Right ventricle myocardium inferior (tissue), 1 donor: ENCODE results near the gene CD55. TPM values are rescaled to one million over a fixed set of nuclear protein-coding genes. Genes with fewer than 3 reads are reported as not detected.

Source experiments
- ATAC-seq: fragments of 200-7000 bp; cut with Tn5 transposase; one replicate; pipeline ENCODE4 v1.9.1; 2020; ENCODE audit warnings: mild to moderate bottlenecking, moderate library complexity
- DNase-seq: peaks from one replicate; pipeline ENCODE4 v3.0.0; 2021; ENCODE audit errors: missing footprints
- intact Hi-C: fragments of 100-400 bp; cut with DNase I; formaldehyde crosslinking; loops from one replicate; pipeline ENCODE4 v1.11.0; 2022
- total RNA-seq: library from RNA; stranded (reverse); fragmentation: NEBNext Ultra II Directional; extraction: Animal tissue kit (Norgen Biotek cat#: 25700); gene quantifications from one replicate; pipeline ENCODE4 v1.2.1, GENCODE V29; 2021
- donor health status: DM: no; HTN: yes; CAD: no; lungs with severe emphysema.

The CD55 gene
- total RNA-seq, 1 donor from 2014 or later = 68.9 TPM

DNA sequence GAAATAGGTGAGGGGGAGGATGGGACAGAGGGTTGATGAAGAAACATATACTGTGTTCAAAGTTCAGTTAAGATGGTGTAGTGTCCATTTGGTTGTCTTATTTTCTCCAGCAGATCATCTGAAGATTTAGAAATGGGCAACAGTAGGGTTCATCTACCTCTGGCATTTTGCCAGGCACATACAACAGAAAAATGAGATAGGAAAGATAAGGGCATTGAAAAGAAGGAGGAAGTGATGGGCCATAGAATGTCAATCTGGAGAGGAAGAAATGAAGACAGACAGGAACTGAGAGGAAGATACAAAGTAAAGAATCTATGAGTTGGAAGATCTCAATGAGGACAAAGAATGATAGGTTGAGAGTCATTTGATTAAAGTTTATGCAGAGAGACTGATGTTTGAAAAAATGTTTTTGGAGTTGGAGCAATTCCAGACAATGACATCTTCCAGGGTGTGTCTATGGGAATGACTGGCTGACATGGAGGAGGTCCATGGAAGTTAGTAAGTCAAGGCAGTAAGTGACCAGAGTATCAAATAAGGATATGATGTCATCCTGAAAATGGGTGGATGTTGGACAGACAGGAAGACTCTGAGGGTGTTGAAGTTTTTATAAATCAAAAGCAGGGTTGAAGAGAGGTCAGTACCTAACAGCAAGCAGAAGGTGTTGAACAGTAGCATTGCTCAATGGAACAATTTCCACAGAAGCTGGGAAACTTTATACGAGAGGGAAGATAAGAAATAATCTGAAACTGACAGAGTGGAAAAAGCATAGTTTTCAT lies 18.7 kb upstream of the CD55 start:
- DNase-seq = no peak
- intact Hi-C loops = no loop called here
- ATAC-seq = peak; percentile 42

DNA sequence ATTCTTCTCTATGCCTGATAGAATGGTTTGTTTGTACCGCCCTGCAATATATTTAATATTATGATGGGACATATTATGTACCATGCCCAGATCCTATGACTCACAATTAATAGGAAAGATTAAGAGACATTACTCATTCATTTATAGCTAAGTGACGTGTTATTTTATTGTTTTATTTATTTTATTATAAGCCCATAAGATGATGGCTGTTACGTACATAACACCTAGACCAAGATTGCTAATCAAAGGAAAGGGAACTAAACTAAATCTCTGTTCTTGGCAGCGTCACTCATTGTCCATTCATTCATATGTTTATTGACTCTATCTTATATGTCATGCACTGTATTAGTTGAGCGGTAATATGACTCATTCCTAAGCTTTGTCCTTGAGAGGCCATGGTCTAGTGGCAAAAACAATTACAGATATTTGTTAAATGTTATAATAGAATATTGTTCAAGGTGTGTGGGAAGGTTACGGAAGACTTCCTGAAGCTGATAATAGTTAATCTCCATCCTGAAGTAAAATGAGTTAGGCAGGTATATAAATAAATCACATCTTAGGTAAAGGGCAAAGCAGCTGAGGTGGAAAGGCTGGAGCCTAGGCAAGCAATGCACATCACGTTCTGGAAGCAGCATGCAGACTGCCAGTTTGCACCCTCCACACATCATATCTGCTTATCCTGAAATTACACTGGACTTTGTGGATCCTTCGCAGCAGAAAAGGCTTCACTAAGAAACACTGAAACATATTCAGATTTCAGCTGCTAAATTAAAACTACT lies 16.6 kb upstream of the CD55 start:
- no peak for DNase-seq
- intact Hi-C loops = no loop called here
- no peak for ATAC-seq

DNA sequence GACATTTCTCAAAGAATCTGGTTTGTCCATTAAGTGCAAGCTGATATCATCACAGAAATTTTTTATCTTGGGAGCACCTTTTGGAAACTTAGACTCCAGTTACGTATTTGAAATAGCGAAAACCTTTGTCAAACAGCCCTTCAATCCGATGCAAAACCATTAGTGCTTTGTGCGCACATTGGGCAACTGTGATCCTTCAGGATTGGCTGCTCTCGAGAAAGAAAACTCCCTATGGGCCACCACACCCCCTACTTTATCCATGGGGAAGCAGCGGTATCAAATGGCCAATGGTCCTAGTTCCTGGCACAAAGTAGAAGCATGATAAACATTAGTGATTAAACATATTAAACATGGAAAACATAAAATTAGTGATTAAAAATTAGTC lies 16.0 kb upstream of the CD55 start:
- intact Hi-C loops = no loop called here
- ATAC-seq (no peak), DNase-seq (no peak)

DNA sequence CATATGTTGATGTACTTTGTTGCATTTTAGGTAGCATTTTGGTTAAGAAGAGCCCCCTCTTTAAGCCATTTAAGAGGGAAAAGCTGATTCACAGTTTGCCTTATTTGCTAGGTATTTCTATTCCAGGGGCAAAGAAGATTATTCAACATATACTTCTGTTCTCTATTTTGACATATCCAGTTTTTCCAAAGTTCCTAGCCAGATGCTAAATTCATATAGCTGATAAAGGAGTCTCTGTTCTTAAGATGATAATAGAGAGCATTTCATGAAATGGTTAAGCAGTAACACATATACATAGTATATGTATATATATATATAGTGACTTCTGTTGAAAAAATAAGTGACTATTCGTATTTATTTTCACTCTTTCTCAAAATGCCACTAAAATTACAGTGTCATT lies 15.5 kb upstream of the CD55 start:
- DNase-seq (no peak), ATAC-seq (no peak)
- intact Hi-C loops = no loop called here

DNA sequence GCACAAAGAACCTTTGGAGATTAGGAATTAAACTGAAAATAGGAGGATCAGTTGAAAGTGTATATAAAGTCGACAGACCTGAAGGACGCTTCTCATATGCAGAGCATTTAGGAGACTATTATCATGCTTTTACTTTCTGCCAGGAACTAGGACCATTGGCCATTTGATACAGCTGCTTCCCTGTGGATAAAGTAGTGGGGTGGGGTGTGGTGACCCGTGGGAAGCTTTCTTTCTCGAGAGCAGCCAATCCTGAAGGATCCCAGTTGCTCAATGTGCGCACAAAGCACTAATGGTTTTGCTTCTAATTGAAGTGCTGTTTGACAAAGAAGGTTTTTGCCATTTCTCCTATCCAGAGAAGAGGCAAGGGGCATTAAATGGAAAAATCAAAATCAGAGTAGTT lies 14.9 kb upstream of the CD55 start:
- ATAC-seq (no peak), DNase-seq (no peak)
- intact Hi-C loops = no loop called here

DNA sequence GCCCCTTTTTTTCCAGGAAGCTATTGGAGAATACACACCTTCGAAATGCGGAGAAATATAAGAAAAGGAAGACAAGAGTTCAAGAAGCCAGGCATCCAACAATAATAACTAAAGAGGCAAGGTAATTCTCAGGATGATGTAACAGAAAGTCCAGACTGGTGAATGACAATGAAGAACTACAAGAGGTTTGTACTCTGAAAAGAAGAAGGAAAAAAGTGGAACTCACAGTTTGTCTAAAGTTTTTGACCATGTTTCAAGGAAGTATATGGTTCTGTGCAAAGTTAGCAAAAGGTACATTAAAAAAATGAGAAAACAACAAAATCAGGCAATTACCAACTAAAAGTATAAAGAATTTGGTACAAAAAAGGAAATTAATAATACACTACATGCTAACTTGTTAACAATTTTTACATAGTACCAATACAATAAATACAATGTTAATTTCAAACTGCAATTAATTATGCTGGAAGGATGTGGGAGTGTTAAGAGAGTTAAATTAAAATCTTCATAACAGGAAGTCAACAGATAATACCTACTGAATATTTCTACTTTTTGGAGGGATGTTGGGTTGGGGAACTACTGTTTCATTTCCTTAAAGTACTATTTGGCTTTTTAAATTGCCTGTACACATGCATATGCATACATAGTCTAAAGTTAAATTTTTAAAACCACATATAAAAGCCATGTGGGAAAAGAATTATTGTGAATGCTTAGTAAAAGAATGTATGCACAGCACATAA lies 12.9 kb upstream of the CD55 start:
- no peak for ATAC-seq
- no peak for DNase-seq
- intact Hi-C loops = no loop called here

DNA sequence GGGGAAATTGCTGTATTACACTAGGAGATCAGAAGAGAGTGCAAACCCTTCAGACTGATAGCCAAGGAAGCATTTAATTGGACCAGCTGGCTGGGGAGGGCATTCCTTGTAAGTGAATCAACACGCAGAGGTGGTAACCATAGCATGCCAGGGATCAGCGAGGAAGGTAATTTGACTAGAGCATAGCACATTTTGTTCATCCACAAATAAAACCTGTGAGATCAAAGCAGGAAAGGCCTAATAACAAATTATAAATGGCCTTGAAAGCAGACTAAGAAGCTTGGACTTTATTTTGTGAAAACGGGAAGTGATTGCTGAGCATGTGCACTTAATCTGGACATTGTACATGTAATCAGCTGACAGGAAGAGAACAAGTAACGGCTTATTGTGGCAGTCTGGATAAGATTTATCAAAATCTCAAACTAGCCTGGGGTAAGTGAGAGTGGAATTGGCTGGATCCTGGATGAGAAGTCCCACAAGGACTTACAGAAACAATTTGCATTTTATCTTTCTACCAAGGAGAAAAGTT lies 11.7 kb upstream of the CD55 start:
- intact Hi-C loops = loop anchor here (10.0 kb wide), 1 partner anchor 255 kb away; the partner anchor contains the start of genes PFKFB2 and YOD1
- peak; percentile 81 for ATAC-seq
- no peak for DNase-seq

DNA sequence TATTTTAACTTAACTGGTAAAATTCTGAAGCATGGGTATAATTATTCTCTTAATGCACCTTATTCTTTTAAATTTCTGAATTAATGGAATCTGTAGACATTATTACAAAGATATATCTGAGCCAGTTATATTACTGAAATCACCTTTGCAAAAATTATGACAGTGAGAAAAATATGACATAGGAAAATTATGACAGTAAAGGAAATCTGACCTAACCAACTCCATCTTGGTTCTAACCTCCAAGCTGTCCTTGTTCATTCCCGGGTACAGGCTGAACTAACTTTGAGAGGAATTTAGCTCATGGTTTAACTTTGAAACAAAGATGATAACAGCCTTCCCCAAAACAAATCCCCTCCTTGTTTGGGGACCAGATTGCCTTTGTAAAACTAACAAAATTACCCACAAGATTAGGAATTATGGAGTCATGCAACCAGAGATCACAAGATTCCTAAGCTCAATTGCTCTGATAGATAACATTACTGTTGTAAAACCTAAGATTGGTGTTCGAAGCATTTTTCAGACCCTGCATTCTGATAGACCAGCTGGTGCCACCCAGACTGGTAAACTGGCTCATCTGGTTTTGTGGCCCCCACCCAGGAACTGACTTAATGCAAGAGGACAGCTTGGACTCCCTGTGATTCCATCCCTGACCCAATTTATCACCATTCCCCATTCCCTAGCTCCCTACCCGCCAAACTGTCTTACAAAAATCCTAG lies 9.4 kb upstream of the CD55 start:
- DNase-seq (no peak), ATAC-seq (no peak)
- intact Hi-C loops = loop anchor here (10.0 kb wide), 1 partner anchor 257 kb away; the partner anchor contains the start of genes PFKFB2 and YOD1

DNA sequence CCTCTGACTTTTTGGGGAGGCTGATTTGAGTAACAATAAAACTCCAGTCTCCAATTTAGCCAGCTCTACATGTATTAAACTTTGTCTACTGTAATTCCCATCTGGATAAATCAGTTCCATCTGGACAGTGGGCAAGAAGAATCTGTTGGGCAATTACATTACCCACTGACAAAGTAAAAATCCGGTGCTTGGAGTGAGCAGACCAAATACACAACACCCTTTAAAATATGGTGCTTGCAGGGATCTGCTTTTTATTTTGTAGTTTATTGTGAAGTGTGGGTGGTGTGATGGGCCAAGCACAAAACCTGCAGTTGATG lies 8.9 kb upstream of the CD55 start:
- DNase-seq (no peak), ATAC-seq (no peak)
- intact Hi-C loops = loop anchor here (10.0 kb wide), 1 partner anchor 258 kb away; the partner anchor contains the start of genes PFKFB2 and YOD1

DNA sequence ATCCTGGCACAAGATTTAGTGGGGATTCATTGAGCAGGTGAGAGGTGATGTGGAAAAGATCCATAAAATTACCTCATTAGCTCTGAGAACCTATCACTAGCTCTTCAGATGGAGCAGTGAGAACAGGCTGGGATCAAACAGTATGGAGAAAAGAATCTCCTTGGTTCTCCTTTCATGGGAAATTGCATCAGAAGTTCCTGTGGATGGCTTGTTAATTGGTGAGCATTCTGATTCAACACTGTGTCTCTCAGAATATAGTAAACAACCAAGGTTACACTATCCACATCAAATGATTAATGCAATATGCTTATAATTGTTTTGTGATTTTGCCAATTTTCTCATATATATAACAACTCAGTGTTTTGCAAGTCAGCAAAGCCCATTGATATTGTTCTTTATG lies 8.3 kb upstream of the CD55 start:
- intact Hi-C loops = loop anchor here (10.0 kb wide), 1 partner anchor 258 kb away; the partner anchor contains the start of genes PFKFB2 and YOD1

DNA sequence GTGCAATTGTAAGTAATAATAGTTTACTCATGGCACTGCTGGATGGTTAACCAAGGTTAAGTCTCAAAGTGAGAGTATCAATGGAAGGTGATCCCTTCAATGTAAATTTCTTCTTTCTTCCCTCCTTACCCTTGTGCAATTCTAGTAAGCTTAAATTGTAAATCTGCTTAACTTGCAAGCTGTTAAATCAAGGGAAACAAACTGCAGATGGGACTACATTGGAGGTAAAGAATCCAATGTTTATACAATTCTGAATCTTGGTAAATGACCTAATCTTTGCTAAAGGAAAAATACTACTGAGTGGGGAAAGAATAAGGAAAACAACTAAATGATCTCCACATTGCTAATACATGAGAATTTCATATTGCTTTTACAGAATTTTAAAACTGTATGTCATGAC lies 6.7 kb upstream of the CD55 start:
- ATAC-seq (no peak), DNase-seq (no peak)
- intact Hi-C loops = loop anchor here (10.0 kb wide), 1 partner anchor 260 kb away; the partner anchor contains the start of genes PFKFB2 and YOD1

More for the DNA sequence above, 8.3 kb upstream of the CD55 start:
- no peak for ATAC-seq
- DNase-seq = no peak

DNA sequence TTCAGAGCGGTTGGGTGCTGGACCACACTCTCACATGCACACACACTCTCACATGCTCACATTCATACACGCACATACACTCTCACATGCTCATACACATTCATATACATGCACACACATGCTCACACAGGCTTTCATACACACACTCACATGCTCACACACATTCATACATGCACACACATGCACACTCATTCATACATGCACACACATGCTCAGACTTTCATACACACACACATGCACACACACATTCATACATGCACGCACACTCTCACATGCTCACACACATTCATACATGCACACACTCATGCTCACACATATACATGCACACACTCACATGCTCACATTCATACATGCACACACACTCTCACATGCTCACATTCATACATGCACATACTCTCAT lies 6.0 kb upstream of the CD55 start:
- ATAC-seq (no peak), DNase-seq (no peak)
- intact Hi-C loops = loop anchor here (10.0 kb wide), 1 partner anchor 261 kb away; the partner anchor contains the start of genes PFKFB2 and YOD1

DNA sequence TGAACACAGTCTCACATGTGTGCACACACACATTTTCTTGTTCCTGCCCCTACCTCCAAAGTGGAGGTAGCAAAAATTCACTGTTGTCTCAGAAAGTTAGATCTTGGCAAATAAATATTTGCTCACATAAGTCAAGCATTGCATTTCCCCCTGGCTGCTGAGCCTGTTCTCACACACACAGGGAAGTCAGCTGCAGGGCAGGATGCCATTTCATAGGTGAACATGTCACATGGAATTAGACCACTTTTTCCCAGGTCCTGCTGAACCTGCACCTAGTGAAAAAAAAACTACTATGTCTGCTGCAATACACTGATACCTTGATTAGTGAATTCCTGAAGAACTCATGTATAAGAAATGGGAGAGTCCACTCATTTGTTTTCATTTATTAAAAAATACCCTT lies 5.3 kb upstream of the CD55 start:
- intact Hi-C loops = loop anchor here (10.0 kb wide), 1 partner anchor 261 kb away; the partner anchor contains the start of genes PFKFB2 and YOD1

DNA sequence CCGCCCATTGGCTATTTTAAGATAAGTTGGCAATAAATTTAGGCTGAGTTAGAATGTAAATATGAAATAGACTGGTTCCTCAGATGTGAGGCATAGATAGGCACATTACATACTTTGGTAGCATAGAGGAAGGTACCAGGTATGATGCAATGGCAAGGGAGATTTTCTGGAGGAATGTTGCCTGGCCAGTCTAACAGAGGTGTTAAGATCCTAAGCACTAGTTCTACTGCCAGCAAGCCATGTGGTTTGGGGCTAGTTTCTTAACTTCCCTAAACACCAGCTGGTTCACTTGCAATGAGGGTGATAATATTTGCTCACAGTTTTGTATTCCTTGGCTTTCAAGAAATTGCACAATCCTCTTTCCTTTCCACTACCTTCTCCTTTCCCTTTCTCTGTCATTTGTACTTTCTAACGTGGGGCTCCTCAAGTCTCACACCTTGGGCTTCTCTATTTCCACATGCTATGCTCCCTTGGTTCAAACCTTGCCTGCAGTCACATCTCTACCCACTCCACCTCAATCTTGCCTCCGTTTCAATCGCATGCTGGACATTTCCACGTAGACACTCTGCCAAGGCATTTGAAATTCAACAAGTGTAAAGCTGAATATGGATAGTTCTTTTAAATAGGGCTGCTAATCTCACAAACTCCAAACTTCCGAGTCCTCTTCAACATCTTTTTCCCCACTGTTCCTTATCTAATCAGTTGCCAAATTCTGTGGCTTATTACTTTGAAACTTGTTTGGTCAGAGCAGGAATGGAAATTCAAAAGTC lies 4.7 kb upstream of the CD55 start:
- DNase-seq = no peak
- no peak for ATAC-seq
- intact Hi-C loops = loop anchor here (10.0 kb wide), 1 partner anchor 262 kb away; the partner anchor contains the start of genes PFKFB2 and YOD1

More for the DNA sequence above, 5.3 kb upstream of the CD55 start:
- ATAC-seq = no peak
- no peak for DNase-seq

DNA sequence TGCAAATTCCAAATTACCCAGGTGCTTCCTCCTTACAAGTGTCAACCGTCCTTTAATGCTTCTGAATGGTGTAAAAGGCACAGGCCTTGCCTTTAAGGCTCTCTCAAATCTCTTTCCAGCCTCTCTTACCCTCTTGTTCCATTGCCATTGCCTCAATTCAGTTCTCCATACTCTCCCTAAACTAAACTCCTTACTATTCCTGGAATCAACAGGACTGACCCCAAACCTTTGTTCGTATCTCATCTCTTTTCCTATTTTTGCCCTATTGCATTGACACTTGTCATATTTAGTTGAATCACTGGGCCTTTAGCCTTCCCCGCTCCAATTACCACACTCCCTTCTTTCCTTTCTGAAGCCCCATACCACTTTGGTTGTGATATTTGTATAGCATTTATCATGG lies 3.9 kb upstream of the CD55 start:
- DNase-seq (no peak), ATAC-seq (no peak)
- intact Hi-C loops = loop anchor here (10.0 kb wide), 1 partner anchor 263 kb away; the partner anchor contains the start of genes PFKFB2 and YOD1

DNA sequence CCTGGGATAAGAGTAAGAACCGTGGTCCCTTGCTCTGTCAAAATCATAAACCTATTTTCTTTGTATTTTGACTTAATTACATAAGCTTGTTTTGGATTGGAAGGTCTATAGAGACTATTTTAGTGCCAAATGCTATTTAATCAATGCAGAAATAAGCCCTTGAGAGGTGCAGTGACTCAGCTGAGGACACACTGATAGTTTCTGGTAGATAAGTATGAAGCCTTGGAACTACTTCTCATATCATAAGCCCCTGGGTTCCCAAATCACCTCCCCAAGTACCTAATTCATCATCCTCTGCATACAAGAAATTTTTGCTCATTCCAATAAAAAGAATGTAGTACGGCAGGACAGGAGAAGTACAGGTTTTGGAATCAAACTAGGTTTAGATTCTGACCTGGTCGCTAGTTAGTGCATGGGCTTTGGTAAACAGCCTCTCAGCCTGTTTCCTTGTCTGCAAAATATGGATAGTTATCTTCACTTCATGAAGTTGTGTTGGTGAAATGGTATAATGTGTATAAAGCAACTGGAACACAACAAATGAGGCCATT lies 3.3 kb upstream of the CD55 start:
- no peak for ATAC-seq
- no peak for DNase-seq
- intact Hi-C loops = loop anchor here (10.0 kb wide), 1 partner anchor 263 kb away; the partner anchor contains the start of genes PFKFB2 and YOD1

DNA sequence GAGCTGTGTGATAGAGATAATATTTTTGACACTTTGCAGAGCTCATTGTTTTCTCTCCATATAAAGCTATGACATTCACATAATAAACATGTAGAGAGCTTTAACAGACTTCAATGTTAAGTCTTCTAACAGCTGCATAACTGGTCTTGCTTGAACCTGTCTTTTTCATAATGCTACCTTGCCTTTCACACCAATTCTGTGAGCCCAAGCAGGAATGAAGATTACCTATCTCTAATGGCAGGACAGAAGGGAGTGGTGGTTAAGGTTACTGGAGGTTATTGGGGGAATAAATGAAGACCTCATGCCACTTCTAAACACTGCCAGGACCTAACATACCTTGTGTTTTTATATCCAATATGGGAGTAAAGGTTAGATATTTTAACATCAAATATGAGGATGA lies 2.3 kb upstream of the CD55 start:
- ATAC-seq = no peak
- DNase-seq = no peak
- intact Hi-C loops = loop anchor here (10.0 kb wide), 1 partner anchor 264 kb away; the partner anchor contains the start of genes PFKFB2 and YOD1
